ENCODE measurements around the gene FBXO21. TPM values are rescaled to one million over a fixed set of nuclear protein-coding genes. Genes with fewer than 3 reads are reported as not detected.

The FBXO21 gene
- total and polyA plus RNA-seq, 2 of the 13 experiments (the other 11 are each of a cell fraction or from before 2014, with no cell fraction given) = 15.6 to 32.5 TPM

DNA sequence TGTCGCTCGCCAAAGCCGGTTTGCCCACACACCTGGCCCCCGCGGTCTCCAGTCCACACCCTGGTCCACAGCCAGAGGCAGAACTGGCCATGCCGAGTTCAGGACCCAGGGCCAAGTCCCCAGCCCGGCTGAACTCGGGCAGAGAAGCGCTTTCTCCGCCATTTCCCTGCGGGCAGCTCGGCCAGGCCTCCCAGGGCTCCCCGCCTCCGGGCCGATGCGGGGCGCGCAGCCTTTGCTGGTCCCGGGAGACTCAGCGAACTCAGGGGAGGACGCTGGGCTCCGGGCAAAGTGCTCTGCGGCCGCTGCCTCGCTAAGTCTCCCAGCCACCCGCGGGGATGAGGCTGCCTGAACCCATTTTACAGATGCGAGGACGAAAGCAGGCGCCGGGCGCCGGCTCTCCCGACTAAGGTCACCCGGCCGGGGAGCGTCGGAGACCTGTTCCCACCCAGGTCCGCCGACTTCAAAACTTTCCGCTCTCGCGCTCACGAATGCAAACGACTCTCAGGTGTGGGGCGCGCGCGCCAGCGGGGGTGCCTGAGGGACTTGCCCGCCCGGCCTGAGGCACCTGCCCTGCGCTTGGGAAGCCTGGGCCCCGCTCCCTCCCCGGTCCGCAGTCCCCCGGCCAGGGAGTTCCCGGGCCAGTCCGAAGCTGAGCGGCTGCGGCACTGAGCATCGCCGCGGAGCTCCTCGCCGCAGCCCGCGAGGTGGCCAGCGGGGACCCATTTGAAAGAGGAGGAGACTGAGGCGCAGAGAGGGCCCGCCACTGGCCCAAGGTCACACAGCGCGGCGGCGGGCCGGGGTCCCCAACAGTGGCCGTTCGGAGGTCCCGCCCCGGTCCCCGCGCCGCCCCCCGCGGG, 91.7 kb downstream of the FBXO21 start (continued):
- TF ChIP-seq, protein P1, sequence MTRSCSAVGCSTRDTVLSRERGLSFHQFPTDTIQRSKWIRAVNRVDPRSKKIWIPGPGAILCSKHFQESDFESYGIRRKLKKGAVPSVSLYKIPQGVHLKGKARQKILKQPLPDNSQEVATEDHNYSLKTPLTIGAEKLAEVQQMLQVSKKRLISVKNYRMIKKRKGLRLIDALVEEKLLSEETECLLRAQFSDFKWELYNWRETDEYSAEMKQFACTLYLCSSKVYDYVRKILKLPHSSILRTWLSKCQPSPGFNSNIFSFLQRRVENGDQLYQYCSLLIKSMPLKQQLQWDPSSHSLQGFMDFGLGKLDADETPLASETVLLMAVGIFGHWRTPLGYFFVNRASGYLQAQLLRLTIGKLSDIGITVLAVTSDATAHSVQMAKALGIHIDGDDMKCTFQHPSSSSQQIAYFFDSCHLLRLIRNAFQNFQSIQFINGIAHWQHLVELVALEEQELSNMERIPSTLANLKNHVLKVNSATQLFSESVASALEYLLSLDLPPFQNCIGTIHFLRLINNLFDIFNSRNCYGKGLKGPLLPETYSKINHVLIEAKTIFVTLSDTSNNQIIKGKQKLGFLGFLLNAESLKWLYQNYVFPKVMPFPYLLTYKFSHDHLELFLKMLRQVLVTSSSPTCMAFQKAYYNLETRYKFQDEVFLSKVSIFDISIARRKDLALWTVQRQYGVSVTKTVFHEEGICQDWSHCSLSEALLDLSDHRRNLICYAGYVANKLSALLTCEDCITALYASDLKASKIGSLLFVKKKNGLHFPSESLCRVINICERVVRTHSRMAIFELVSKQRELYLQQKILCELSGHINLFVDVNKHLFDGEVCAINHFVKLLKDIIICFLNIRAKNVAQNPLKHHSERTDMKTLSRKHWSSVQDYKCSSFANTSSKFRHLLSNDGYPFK (CRISPR knock-in tag; IDR thresholded peaks at IDR 0.05; ENCODE audit: borderline replicate concordance) = peak; percentile 57; the same call in 1 of the 2 replicates
- TF ChIP-seq HNRNPLL (IDR thresholded peaks at IDR 0.05; ENCODE audit: low read depth, low read length, poor library complexity, severe bottlenecking) (peak; percentile 38), ZEB1 (IDR thresholded peaks at IDR 0.05; ENCODE audit: insufficient replicate concordance, low read depth) (peak; percentile 10), ERF (CRISPR knock-in tag; IDR thresholded peaks at IDR 0.05) (no peak), ZFX (CRISPR knock-in tag; IDR thresholded peaks at IDR 0.05; ENCODE audit: low read depth) (0 out of 2 replicates have a peak, but pooled peaks have one; percentile 3), BRD4 (CRISPR knock-in tag; IDR thresholded peaks at IDR 0.05) (peak; percentile 62; the same call in 1 of the 2 replicates), ZNF12 (CRISPR knock-in tag; IDR thresholded peaks at IDR 0.05) (no peak), ZNF17 (CRISPR knock-in tag; IDR thresholded peaks at IDR 0.05) (no peak), ZNF83 (CRISPR knock-in tag; IDR thresholded peaks at IDR 0.05; ENCODE audit: borderline replicate concordance) (no peak), ZNF605 (CRISPR knock-in tag; IDR thresholded peaks at IDR 0.05) (peak; percentile 65), NR3C1 (CRISPR knock-in tag; IDR thresholded peaks at IDR 0.05) (no peak), ZFYVE20 (CRISPR knock-in tag; IDR thresholded peaks at IDR 0.05; ENCODE audit: borderline replicate concordance, low read depth) (no peak), ZNF441 (CRISPR knock-in tag; IDR thresholded peaks at IDR 0.05; ENCODE audit: borderline replicate concordance) (peak; percentile 13; the same call in 1 of the 2 replicates), MED1 (CRISPR knock-in tag; IDR thresholded peaks at IDR 0.05) (0 out of 2 replicates have a peak, but pooled peaks have one; percentile 22), MZF1 (CRISPR knock-in tag; IDR thresholded peaks at IDR 0.05; ENCODE audit: borderline replicate concordance) (0 out of 2 replicates have a peak, but pooled peaks have one; percentile 27), ZC3H4 (CRISPR knock-in tag; IDR thresholded peaks at IDR 0.05; ENCODE audit: borderline replicate concordance) (no peak), HOXA9 (CRISPR knock-in tag; IDR thresholded peaks at IDR 0.05; ENCODE audit: borderline replicate concordance) (no peak), MTF2 (CRISPR knock-in tag; IDR thresholded peaks at IDR 0.05; ENCODE audit: borderline replicate concordance) (peak; percentile 77; the same call in 1 of the 2 replicates), ZNF629 (CRISPR knock-in tag; conservative IDR thresholded peaks at IDR 0.05) (peak; percentile 95), ARNT2 (CRISPR knock-in tag; IDR thresholded peaks at IDR 0.05; ENCODE audit: low read depth) (0 out of 2 replicates have a peak, but pooled peaks have one; percentile 59), ZNF501 (CRISPR knock-in tag; IDR thresholded peaks at IDR 0.05) (no peak; the same call in 1 of the 2 replicates)
- TF ChIP-seq, protein P2, sequence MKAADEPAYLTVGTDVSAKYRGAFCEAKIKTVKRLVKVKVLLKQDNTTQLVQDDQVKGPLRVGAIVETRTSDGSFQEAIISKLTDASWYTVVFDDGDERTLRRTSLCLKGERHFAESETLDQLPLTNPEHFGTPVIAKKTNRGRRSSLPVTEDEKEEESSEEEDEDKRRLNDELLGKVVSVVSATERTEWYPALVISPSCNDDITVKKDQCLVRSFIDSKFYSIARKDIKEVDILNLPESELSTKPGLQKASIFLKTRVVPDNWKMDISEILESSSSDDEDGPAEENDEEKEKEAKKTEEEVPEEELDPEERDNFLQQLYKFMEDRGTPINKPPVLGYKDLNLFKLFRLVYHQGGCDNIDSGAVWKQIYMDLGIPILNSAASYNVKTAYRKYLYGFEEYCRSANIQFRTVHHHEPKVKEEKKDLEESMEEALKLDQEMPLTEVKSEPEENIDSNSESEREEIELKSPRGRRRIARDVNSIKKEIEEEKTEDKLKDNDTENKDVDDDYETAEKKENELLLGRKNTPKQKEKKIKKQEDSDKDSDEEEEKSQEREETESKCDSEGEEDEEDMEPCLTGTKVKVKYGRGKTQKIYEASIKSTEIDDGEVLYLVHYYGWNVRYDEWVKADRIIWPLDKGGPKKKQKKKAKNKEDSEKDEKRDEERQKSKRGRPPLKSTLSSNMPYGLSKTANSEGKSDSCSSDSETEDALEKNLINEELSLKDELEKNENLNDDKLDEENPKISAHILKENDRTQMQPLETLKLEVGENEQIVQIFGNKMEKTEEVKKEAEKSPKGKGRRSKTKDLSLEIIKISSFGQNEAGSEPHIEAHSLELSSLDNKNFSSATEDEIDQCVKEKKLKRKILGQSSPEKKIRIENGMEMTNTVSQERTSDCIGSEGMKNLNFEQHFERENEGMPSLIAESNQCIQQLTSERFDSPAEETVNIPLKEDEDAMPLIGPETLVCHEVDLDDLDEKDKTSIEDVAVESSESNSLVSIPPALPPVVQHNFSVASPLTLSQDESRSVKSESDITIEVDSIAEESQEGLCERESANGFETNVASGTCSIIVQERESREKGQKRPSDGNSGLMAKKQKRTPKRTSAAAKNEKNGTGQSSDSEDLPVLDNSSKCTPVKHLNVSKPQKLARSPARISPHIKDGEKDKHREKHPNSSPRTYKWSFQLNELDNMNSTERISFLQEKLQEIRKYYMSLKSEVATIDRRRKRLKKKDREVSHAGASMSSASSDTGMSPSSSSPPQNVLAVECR (CRISPR knock-in tag; IDR thresholded peaks at IDR 0.05; ENCODE audit: borderline replicate concordance) = peak; percentile 36; the same call in 1 of the 2 replicates

Measured in HepG2 (cell line).